Measurements from ENCODE around the gene EIF3M.

The EIF3M gene

DNA sequence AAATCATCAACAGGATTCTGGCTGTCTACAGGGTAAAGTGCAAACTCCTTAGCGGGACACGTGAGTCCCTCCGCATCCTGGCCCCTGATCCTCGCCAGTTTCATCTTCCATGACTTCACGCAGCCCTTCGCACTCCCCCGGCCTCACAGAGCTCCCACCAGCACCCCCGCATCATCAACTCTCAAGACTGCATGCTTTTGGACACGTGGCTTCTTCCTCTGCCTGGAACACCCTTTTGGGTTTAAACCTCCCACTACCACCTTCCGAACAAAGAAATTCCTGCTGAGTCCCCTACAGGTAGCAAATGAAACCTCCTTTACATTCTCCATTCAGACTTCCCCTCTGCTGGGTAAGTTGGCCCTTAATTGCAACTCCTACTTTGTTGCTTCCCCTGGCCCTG, 12.6 kb upstream of the EIF3M start:
- Histone ChIP-seq H2BK5ac (ENCODE audit: low read depth, low read length, poor library complexity, severe bottlenecking) (no peak overlapping the region), H3K18ac (ENCODE audit: low read depth in 1 of 2, low read length in 2 of 2) (no peak overlapping the region), H2BK12ac (ENCODE audit: low read length in 2 of 2) (no peak overlapping the region), H2AFZ (ENCODE audit: low read depth, low read length) (no peak overlapping the region), H2AK5ac (ENCODE audit: low read length, severe bottlenecking) (no peak overlapping the region), H2BK120ac (ENCODE audit: low read depth, low read length) (no peak overlapping the region), H3K4me1 (ENCODE audit: control insufficient read depth, insufficient read depth, low read depth, low read length) (no peaks in the 10 kb centered on the region), H4K8ac (ENCODE audit: low read length) (no peak overlapping the region), H3K4me3 (ENCODE audit: insufficient read depth in 1 of 2, low read depth in 1 of 2, low read length in 2 of 2) (no peak overlapping the region), H3K14ac (ENCODE audit: low read length in 2 of 2) (no peak overlapping the region), H2BK15ac (ENCODE audit: low read depth, poor library complexity, severe bottlenecking) (no peak overlapping the region), H3K27ac (ENCODE audit: low read length, poor library complexity, severe bottlenecking) (no peak overlapping the region), H3K23ac (ENCODE audit: low read length in 2 of 2) (no peak overlapping the region), H3K4ac (ENCODE audit: low read depth in 1 of 2, low read length in 2 of 2) (no peak overlapping the region), H3K9me3 (ENCODE audit: control insufficient read depth, low read length) (no peaks in the 10 kb centered on the region), H3K36me3 (ENCODE audit: control insufficient read depth in 1 of 2, insufficient read depth in 2 of 2, low read depth in 1 of 2, low read length in 2 of 2) (no peaks in the 10 kb centered on the region), H3K27me3 (ENCODE audit: control insufficient read depth in 1 of 2, insufficient read depth in 1 of 2, low read length in 2 of 2) (peaks cover 8 to 19% of the 10 kb centered on the region in 2 experiments), H3K4me2 (ENCODE audit: low read length, poor library complexity, severe bottlenecking) (no peak overlapping the region), H3K9ac (ENCODE audit: low read length) (no peak overlapping the region), H4K91ac (ENCODE audit: low read length) (no peak overlapping the region), H3K79me1 (replicated peaks; ENCODE audit: low read length, poor library complexity, severe bottlenecking) (no peaks in the 10 kb centered on the region)
- no peak for DNase-seq
- WGBS = 60% methylated on average over 10 of the region's 10 CpGs

DNA sequence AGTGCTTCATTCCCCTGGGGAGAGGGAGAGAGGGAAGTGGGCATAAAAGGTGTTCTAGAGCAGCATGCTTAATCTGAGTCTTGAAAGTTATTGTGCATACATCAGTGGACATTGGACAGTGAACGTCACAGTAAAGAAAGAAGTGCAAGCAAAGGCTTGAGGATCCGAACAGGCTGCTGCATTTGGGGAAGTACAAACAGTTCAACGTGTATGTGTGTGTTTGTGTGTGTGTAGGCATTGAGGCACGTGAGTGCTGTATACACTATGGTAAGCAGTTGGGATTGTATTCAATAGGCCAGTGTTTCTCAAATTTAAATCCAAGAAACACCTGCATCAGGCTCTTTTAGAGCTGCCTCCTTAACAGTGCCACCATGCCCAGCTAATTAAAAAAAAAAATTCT, 10.4 kb upstream of the EIF3M start:
- Histone ChIP-seq H4K91ac (ENCODE audit: low read length) (no peak overlapping the region), H3K27me3 (ENCODE audit: control insufficient read depth in 1 of 2, insufficient read depth in 1 of 2, low read length in 2 of 2) (peaks cover 10 to 19% of the 10 kb centered on the region in 2 experiments), H3K18ac (ENCODE audit: low read depth in 1 of 2, low read length in 2 of 2) (no peak overlapping the region), H2BK15ac (ENCODE audit: low read depth, poor library complexity, severe bottlenecking) (no peak overlapping the region), H3K4me2 (ENCODE audit: low read length, poor library complexity, severe bottlenecking) (no peak overlapping the region), H3K14ac (ENCODE audit: low read length in 2 of 2) (no peak overlapping the region), H3K9me3 (ENCODE audit: control insufficient read depth, low read length) (no peaks in the 10 kb centered on the region), H3K36me3 (ENCODE audit: control insufficient read depth in 1 of 2, insufficient read depth in 2 of 2, low read depth in 1 of 2, low read length in 2 of 2) (no peaks in the 10 kb centered on the region), H3K9ac (ENCODE audit: low read length) (no peak overlapping the region), H3K4ac (ENCODE audit: low read depth in 1 of 2, low read length in 2 of 2) (no peak overlapping the region), H3K27ac (ENCODE audit: low read length, poor library complexity, severe bottlenecking) (no peak overlapping the region), H3K4me3 (ENCODE audit: insufficient read depth in 1 of 2, low read depth in 1 of 2, low read length in 2 of 2) (no peak overlapping the region), H2AFZ (ENCODE audit: low read depth, low read length) (no peak overlapping the region), H3K79me1 (replicated peaks; ENCODE audit: low read length, poor library complexity, severe bottlenecking) (no peaks in the 10 kb centered on the region), H2BK120ac (ENCODE audit: low read depth, low read length) (no peak overlapping the region), H4K8ac (ENCODE audit: low read length) (no peak overlapping the region), H3K23ac (ENCODE audit: low read length in 2 of 2) (no peak overlapping the region), H2BK12ac (ENCODE audit: low read length in 2 of 2) (no peak overlapping the region), H3K4me1 (ENCODE audit: control insufficient read depth, insufficient read depth, low read depth, low read length) (no peaks in the 10 kb centered on the region), H2AK5ac (ENCODE audit: low read length, severe bottlenecking) (no peak overlapping the region), H2BK5ac (ENCODE audit: low read depth, low read length, poor library complexity, severe bottlenecking) (no peak overlapping the region)
- DNase-seq = no peak
- WGBS = 88% methylated on average over 4 of the region's 4 CpGs

DNA sequence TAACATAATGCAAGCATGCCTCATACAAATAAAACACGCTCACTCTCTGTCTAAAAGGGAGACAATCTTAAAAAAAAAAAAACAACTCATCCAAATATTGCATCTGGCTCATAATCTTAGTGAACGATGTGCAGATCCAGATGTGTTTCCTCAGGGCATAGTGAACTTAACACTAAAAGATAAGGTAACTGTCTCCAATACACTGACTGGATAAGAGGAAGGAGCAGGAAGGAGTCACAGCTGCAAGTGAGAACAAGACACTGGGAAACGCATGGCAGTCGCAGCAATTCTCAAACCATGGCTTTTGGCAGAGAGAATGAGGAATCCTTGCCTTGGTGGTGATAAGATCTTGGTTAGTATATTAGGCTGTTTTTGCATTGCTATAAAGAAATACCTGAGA, 9.2 kb upstream of the EIF3M start:
- Histone ChIP-seq H3K23ac (ENCODE audit: low read length in 2 of 2) (no peak overlapping the region), H2AFZ (ENCODE audit: low read depth, low read length) (no peak overlapping the region)
- DNase-seq = no peak

DNA sequence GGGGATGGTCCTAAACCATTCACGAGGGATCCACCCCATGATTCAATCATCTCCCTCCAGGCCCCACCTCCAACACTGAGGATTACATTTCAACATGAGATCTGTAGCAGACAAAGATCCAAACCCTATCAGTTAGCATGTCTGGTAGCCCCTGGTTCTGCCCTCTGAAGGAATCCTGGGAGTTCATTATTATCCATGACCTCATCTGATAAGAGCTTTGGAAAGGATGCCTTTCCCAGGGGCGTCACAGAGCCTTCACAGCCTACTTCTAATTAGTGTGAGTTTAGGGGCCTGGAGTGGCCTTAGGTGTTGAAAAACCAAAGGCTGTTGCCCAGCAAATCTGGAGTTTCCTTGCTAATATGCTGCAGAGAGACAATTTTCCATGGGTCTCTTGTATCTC, 8.6 kb upstream of the EIF3M start:
- Histone ChIP-seq H3K18ac (ENCODE audit: low read depth in 1 of 2, low read length in 2 of 2) (no peak overlapping the region), H2AFZ (ENCODE audit: low read depth, low read length) (no peak overlapping the region), H2BK12ac (ENCODE audit: low read length in 2 of 2) (no peak overlapping the region), H3K4me2 (ENCODE audit: low read length, poor library complexity, severe bottlenecking) (no peak overlapping the region), H2BK120ac (ENCODE audit: low read depth, low read length) (no peak overlapping the region), H3K23ac (ENCODE audit: low read length in 2 of 2) (peak overlapping the region in 1 of 2 experiments; percentile 26), H3K27me3 (ENCODE audit: control insufficient read depth in 1 of 2, insufficient read depth in 1 of 2, low read length in 2 of 2) (peaks cover 10 to 19% of the 10 kb centered on the region in 2 experiments), H2BK15ac (ENCODE audit: low read depth, poor library complexity, severe bottlenecking) (no peak overlapping the region), H3K27ac (ENCODE audit: low read length, poor library complexity, severe bottlenecking) (no peak overlapping the region), H2BK5ac (ENCODE audit: low read depth, low read length, poor library complexity, severe bottlenecking) (no peak overlapping the region), H3K4ac (ENCODE audit: low read depth in 1 of 2, low read length in 2 of 2) (no peak overlapping the region), H4K91ac (ENCODE audit: low read length) (no peak overlapping the region), H3K4me3 (ENCODE audit: insufficient read depth in 1 of 2, low read depth in 1 of 2, low read length in 2 of 2) (no peak overlapping the region), H3K14ac (ENCODE audit: low read length in 2 of 2) (no peak overlapping the region), H4K8ac (ENCODE audit: low read length) (no peak overlapping the region), H2AK5ac (ENCODE audit: low read length, severe bottlenecking) (no peak overlapping the region), H3K36me3 (ENCODE audit: control insufficient read depth in 1 of 2, insufficient read depth in 2 of 2, low read depth in 1 of 2, low read length in 2 of 2) (no peaks in the 10 kb centered on the region), H3K79me1 (replicated peaks; ENCODE audit: low read length, poor library complexity, severe bottlenecking) (no peaks in the 10 kb centered on the region), H3K9ac (ENCODE audit: low read length) (no peak overlapping the region), H3K9me3 (ENCODE audit: control insufficient read depth, low read length) (no peaks in the 10 kb centered on the region), H3K4me1 (ENCODE audit: control insufficient read depth, insufficient read depth, low read depth, low read length) (no peaks in the 10 kb centered on the region)
- DNase-seq = no peak
- 48% methylated on average over 2 of the region's 2 CpGs for WGBS

More for the DNA sequence above, 9.2 kb upstream of the EIF3M start:
- Histone ChIP-seq H3K79me1 (replicated peaks; ENCODE audit: low read length, poor library complexity, severe bottlenecking) (no peaks in the 10 kb centered on the region), H3K18ac (ENCODE audit: low read depth in 1 of 2, low read length in 2 of 2) (no peak overlapping the region), H3K4me3 (ENCODE audit: insufficient read depth in 1 of 2, low read depth in 1 of 2, low read length in 2 of 2) (no peak overlapping the region), H3K9me3 (ENCODE audit: control insufficient read depth, low read length) (no peaks in the 10 kb centered on the region), H2BK12ac (ENCODE audit: low read length in 2 of 2) (no peak overlapping the region), H2BK15ac (ENCODE audit: low read depth, poor library complexity, severe bottlenecking) (no peak overlapping the region), H2AK5ac (ENCODE audit: low read length, severe bottlenecking) (no peak overlapping the region), H2BK5ac (ENCODE audit: low read depth, low read length, poor library complexity, severe bottlenecking) (no peak overlapping the region), H3K4me2 (ENCODE audit: low read length, poor library complexity, severe bottlenecking) (no peak overlapping the region), H3K4ac (ENCODE audit: low read depth in 1 of 2, low read length in 2 of 2) (no peak overlapping the region), H4K91ac (ENCODE audit: low read length) (no peak overlapping the region), H3K27me3 (ENCODE audit: control insufficient read depth in 1 of 2, insufficient read depth in 1 of 2, low read length in 2 of 2) (peaks cover 10 to 19% of the 10 kb centered on the region in 2 experiments), H4K8ac (ENCODE audit: low read length) (no peak overlapping the region), H3K14ac (ENCODE audit: low read length in 2 of 2) (no peak overlapping the region), H2BK120ac (ENCODE audit: low read depth, low read length) (no peak overlapping the region), H3K27ac (ENCODE audit: low read length, poor library complexity, severe bottlenecking) (no peak overlapping the region), H3K9ac (ENCODE audit: low read length) (no peak overlapping the region), H3K4me1 (ENCODE audit: control insufficient read depth, insufficient read depth, low read depth, low read length) (no peaks in the 10 kb centered on the region), H3K36me3 (ENCODE audit: control insufficient read depth in 1 of 2, insufficient read depth in 2 of 2, low read depth in 1 of 2, low read length in 2 of 2) (no peaks in the 10 kb centered on the region)
- WGBS = 95% methylated on average over 4 of the region's 4 CpGs

Measured in mesenchymal stem cell (in vitro differentiated cells and primary cell).